HK-2 (cell line): ENCODE measurements around the gene ETNPPL.
"Not testable (repeated sequence)": the region's sequence is repeated elsewhere in the genome, so short reads cannot be mapped to it uniquely, and the experiment has no call there.

ENCODE experiments used
- DNase-seq: peaks from one replicate; pipeline ENCODE4 v3.0.0-alpha.2; 2018; ENCODE audit not compliant: unreplicated experiment

ETNPPL gene

GRCh38 chr4:108758498-108758897, 4.4 kb downstream of the ETNPPL start:
- no peak for DNase-seq

DNA sequence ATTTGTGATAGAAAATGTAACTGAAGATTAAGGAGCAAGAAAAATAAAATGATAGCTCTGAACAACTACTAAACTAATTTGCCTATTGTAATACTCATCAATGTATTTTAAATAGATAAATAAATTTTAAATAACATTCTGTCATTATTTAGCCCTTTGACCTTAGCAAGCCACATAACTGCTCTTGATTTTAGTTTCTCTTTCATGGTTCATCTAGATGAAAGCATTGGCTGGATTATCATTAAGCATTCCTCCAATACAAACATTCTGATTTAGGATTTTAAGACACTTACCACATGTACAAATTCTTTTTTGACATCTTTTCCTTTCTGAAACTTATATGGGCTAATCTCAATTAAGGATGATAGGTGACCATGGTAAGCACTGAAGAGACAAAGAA, 8.5 kb downstream of the ETNPPL start:
- no peak for DNase-seq

- DNase-seq = no peak
Observed at GRCh38 chr4:108751321-108751720, 11.5 kb downstream of the ETNPPL start.

DNA sequence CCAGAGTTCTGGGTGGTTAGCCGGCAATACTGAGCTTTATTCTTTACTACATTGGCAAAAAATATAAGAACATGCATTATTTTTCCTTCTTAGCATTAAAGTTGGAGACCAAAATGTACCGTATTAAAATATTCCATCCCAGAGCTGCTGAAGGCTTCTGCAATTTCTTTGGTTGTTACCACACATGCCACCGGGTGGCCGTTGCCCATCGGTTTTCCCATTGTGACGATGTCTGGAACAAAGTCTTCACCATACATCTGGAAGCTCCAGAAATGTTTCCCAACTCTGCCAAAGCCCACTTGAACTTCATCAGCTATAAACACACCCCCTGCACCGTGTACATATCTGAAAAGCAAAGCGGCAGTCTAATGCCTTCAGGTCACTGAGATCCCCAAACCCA, 13.7 kb downstream of the ETNPPL start:
- no peak for DNase-seq

DNA sequence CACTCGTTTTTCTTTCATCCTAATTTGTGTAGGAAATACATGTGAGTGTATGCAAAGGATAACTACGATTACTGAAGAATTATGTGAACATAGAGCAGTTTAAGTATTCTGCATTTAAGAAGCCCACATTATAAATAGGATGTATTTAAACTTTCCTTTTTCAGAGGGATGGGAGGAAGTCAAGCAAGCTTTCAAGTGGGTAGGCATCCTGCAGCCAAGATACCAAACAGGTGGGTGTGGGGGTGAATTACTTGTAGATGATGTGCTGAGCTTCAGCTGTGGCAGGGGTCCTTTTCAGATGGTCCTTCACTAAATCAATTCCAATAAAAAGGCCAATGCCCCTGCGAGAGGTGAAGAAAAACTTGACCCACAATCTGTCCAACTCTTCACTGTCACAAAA, 16.3 kb downstream of the ETNPPL start:
- no peak for DNase-seq

DNA sequence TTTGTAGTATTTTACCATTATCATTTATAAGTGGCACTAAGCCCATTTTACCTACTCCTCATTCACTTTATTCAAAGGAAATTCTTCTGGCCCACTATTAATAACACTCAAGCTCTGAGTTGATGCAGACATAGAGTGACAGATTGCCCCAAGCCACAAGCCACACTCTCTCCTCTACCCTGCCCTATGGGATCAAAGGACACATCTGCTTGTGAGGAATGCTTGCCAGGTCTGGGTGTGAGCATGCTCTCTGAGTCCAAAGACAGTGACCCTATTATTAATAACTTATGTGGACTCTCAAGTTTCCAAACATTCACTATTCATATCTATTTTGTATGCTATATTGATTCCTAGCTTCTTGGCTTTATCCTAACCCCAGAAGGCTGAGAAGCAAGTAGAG, 18.5 kb downstream of the ETNPPL start:
- no peak for DNase-seq

DNA sequence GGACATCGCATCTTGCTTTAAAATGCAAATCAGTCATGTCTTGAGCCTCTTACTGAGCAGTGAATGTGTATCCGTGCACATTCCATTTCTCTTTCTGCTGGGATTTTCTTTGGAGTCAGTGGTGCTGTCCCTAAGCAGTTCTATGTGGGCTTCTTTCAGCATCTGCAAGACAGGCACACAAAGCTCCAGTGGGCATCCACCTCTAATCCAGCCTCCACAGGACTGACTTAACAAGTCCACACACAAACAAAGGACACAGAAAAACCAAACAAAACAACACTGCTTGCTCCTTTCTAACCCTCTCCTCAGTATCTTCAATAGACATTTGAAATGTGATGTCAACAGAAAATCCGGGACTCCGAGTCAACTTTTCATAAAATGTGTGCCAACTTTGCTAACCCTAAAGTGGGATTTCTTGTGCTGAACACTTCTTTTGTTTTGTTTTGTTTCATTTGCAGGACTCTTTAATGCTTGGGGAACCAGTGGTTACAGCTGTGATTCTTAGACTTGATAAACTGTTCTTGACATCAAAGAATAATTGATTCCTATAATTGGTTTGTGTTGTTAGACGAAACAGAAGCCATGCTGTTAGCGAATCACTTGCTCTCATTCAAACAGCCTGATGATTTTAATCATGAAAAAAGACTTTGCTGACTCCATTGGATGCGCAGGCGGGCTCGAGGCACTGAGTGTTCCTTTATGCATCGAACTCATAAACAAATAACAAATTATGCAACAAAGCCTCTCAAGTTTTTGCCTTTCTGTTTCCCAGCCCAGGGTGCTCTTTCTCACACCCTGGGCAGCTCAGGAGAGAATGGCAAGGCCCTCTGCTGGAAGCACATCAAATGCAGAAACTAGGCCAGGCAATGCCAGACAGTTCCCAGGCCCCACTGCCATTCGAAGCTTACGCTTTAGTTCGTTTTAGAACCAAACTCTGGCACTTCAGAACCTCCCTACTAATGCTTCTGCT, 20.1 kb downstream of the ETNPPL start:
- no peak for DNase-seq

DNA sequence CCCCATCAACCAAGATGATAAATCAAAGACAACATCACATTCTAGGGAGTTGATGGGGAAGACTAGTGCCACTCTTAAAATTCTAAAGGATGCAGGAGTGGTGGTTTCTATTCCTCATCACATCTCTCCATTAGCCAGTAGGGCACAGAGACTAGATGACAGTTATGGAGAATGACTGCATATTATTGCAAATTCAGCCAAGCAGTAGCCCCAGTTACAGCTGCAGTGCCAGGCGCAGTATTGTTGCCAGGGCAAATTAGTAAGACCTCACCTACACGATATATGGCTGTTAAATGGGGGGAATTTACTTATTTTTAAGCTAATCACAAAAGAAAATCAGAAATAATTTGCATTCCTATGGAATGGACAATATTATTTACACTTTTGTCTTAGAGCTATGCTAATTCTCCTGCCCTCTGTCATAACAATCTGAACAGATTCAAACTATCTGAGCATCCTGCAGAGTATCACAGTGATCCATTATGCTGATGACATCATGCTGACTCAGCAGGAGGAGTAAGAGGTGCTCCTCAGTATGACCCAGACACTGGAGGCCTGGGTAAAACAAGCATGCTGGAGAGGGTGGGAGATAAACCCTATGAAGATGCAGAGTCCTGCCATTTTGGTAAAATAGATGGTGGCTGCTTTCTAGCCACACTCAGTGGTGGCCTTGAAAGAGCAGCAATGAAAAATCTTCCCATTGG, 24.7 kb downstream of the ETNPPL start:
- no peak for DNase-seq

DNA sequence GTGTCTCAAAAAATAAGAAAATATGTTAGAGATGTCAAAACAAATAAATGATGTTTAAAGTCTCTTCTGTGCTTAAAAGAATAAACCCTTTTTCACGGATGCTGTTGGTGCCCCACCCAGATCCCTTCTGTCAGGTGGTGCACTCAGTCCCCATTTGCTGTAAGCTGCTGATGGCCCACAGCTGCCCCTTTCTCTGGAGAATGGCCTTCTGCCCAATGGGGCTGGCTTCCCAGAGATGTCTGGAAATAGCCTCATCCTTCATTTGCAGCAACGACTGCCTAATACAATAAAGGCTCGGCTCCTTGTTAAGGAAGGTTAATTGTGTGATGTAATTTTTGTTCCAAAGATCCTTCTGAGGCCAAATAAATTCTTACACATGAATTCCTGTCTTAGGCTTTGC, 31.8 kb downstream of the ETNPPL start:
- DNase-seq = no peak

DNA sequence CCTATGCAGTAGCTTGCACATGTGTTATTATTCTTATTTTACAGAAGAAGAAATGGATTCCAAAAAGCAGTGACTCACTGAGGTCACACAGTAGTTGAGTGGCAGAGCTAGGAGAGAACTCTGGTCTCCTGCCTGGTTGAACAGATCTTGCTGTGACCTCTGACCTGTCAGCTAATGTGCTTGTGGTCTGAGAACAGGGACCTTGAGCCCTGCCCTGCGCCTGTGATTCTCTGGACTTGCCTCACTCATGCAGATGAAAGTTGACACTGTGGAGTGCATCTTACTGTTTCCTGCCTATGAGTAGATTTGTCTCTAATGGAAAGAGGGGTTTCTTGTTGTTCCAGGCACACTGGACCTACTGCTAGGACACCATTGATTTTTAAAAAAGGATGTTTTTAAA, 32.3 kb downstream of the ETNPPL start:
- DNase-seq = no peak

DNA sequence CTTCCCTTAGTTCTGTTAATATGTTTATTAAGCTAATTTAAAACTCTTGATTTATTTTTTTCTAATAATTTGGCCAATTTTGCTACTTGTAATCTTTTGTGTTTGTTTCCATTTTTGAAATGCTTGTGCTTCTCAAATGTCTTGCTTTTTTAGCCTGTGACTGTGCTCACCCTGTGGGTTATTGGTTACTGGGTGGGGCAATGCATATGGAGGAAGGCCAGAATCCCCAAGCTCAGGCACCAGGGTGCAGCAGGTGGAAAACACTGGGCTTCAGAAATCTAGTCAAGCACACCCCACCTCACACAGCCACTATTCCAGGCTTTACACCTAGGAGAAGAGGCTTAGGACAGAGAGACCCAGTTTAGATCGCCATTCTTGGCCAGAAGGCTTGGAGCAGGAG, 33.1 kb downstream of the ETNPPL start:
- no peak for DNase-seq

GRCh38 chr4:108725457-108725856, 37.4 kb downstream of the ETNPPL start:
- DNase-seq = no peak

DNA sequence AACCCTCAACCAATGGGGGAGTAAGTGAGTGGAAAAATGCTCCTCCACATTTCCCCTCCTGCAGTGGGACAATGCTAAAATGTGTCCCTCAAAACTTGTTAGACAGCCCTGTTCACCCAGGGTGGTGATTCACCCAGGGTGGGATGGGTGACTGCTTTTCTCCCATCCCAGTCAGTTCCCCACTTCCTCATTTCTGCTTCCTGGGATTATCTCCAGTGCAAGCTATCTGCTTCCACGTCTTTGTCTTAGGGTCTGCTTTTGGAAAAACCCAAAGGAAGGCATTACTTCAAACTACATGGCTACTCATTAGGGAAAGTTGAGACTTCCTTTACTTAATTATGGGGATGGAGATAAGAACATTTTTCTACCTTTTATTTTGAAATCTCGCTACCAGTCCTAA, 45.5 kb downstream of the ETNPPL start:
- no peak for DNase-seq

DNA sequence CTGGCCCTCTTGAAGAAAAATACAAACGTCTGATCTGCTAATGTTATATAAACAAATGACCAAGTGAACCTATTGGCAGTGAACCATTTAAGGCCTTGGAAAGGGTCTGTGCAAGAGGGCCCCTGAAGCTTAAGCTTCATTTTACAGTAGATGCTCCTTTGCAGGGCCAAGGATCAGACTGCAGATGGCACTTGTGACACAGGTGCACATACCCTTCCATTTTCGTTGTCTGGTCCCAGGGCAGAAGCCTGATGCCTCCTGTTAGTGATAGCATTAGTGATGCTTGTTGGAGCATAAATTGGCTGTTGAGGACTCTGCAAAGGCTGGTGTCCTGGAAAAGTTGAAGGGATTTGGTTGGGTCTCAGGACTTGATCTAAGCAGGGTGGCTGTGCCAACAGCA, 46.5 kb downstream of the ETNPPL start:
- DNase-seq = no peak

DNA sequence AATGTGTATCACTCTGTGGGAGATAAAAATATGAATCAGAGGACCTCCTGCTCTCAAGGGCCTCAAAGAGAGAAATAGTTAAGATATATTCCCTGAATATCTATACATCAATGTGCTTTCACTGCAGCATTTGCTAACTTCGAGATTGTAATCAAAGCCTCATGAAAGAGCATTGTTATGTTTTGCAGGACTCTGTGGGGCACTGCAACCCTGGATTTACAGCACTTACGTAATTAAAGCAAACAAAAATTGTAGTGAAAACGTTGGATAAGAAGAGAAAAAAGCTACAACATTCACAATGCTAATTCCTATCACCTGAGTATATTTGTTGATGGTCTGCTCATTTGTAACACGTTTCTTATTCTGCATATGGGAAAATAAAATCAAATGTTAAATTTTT, 48.0 kb downstream of the ETNPPL start:
- no peak for DNase-seq

DNA sequence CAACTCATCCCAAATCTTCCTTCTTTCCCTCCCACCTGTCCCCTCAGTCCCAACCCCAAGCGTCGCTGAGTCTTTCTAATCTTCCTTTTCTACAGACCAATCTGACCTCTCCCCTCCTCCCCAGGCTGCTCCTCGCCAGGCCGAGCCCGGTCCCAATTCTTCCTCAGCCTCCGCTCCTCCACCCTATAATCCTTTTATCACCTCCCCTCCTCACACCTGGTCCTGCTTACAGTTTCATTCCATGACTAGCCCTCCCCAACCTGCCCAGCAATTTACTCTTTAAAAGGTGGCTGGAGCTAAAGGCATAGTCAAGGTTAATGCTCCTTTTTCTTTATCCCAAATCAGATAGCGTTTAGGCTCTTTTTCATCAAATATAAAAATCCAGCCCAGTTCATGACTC, 52.3 kb downstream of the ETNPPL start:
- DNase-seq = not testable (repeated sequence)

- no peak for DNase-seq
Observed at GRCh38 chr4:108709722-108710121, 53.1 kb downstream of the ETNPPL start.

- DNase-seq = no peak
Observed at GRCh38 chr4:108709234-108709633, 53.6 kb downstream of the ETNPPL start.

DNA sequence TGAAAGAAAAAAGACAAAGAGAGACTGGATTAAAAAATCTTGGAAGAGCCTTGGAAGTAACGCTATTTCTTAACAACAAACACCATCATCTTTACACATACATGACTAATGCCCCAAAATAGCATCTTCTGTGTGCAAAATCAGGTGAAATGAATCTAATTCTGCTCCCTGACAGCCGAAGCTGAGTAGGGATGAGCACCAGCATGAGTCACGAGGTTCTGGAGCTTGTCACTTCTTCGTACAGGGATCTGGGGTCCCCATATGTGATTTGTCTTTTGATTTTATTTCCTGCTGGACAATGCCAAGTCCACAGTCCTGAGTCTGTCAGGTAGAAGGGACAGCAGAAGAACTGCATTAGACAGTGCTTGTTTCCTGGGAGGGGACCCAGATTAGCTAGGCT, 56.6 kb downstream of the ETNPPL start:
- no peak for DNase-seq

DNA sequence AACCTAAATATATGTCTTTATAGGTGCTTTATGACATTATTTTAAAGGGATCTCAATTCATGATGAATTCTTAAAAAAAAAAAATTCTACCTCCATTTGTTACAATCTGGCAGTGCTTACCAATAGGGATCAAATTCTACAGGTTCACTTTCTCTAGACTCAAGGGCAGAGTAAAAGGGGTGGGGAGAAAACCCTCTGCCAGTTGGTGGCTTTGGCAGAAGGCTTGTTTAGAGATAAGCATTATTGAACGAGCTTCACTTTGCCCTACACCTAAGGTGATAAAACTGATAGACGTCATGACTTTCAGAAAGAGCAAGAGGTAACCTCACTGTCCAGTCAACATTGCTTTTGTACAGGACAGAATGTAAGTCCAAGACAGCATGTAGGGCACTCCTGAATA, 58.9 kb downstream of the ETNPPL start:
- DNase-seq = no peak

GRCh38 chr4:108703370-108703769, 59.5 kb downstream of the ETNPPL start:
- DNase-seq = no peak

GRCh38 chr4:108702960-108703359, 59.9 kb downstream of the ETNPPL start:
- DNase-seq = no peak

DNA sequence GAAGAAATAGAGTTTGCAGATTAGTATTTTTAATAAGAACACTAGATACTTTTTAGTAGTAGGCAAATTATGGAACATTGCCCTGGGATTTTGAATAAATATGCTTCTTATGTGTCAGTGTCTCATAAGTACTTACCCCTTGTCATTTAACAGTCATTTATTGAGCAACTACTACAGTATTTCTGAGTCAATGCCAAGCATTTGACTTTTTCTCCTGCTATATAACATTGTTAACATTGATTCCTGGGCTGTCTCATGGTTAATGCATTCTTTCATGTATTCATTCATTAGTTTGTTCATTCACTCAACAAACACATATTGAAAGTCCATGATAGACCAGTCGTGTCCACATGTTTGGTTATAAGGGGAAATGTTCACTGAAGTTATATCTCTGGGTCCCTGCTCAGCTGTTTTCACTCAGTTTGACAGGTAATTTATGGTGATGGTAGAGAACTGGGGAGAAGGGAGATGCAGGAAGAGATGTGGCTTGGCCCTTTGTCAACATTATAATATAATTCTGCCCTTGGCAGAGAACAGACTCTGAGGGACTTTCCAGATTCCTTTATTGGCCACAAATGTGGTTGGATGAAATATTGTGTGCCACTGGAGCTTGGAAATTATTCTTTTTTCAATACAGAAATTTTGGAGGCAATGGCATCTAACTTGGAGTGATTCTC, 62.6 kb downstream of the ETNPPL start:
- no peak for DNase-seq
